Spleen (tissue), 7 donors: Measurements from ENCODE around the gene SLCO4A1.

Experiments
- CTCF ChIP-seq, 11 experiments: fragments of 200-600 bp in 7 of 11; fragments of 450-650 bp in 4 of 11; sonication (generic) in 4 of 11; IDR thresholded peaks in 8 of 11; conservative IDR thresholded peaks in 3 of 11; 1 replicate in 7 of 11; 2 replicates in 4 of 11; pipeline versions ENCODE4 v1.4.0 to v1.8.0; 2016 to 2021; ENCODE audit warnings: antibody characterized with exemption in 11 of 11, inconsistent platforms in 4 of 11, mild to moderate bottlenecking in 1 of 11
- POLR2A ChIP-seq, 3 donors: fragments of 450-650 bp; IDR thresholded peaks; one replicate each; pipeline ENCODE4 v1.5.1; 2017; ENCODE audit warnings: antibody characterized with exemption in 3 of 3, mild to moderate bottlenecking in 1 of 3
- POLR2AphosphoS5 ChIP-seq, 3 donors: sonication (generic); formaldehyde crosslinking; IDR thresholded peaks; one replicate each; pipeline ENCODE4 v1.5.1; 2017; ENCODE audit warnings: antibody characterized with exemption in 3 of 3
- donor health status: DM: no; HTN: no; CAD: no; lungs with moderate emphysema.
- donor health status: DM: no; HTN: no; CAD: no.
- donor health status: DM: no; HTN: no; CAD: no.

- TF ChIP-seq CTCF (IDR thresholded peaks at IDR 0.05 in 8 of 11, conservative IDR thresholded peaks at IDR 0.05 in 3 of 11) = no peak
- TF ChIP-seq POLR2AphosphoS5 (IDR thresholded peaks at IDR 0.05) = no peak
- no peak for TF ChIP-seq POLR2A (IDR thresholded peaks at IDR 0.05)
These were observed 9.7 kb upstream of the SLCO4A1 start for GRCh38 chr20:62632575-62633090.
